ENCODE data around the gene CD163L1.

DNA sequence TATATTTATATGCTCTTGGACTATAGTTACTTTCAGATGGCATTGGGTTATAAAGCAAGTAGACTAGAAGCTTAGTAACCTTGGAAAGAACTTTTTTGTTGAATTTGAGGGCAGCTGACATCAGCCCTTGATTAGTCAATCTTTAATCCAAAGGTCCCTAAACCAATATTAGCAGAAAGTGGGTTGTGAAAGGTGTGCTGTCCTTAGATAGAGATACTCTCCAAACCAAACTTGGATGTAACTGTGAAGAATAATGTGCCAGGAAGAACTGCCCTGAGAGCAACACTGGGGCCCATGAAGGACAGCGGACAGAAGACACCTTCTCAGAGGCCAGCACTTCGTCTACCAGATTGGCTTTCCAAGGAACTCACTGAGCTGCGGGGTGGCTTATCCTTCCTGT is 49.1 kb upstream of the CD163L1 start:
- TF ChIP-seq POLR2A (IDR thresholded peaks at IDR 0.05; ENCODE audit: low read length) (no peak), GATA1 (IDR thresholded peaks at IDR 0.05; ENCODE audit: low read depth, low read length) (no peak)

Measured in erythroblast (primary cell).